Measurements from ENCODE around the gene DAB2IP.

The DAB2IP gene

DNA sequence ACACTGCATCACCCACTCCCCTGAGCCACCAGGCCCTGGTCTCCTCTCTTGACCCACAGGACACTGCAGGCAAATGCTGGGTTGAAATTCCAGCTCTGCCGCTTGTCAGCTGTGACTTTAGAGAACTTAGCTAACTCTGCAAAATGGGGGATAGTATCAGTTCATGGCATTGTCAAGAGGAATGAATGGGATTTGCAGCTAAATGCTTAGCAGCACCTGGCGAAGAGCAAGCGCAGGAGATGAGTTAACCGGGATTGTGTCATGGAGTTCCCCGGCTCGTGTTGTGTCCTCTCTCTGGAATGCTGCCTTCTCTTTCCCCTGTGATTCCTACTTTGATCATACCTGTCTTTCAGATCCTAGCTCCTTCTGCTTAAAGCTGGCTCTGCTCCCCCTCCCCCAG is 67.1 kb downstream of the DAB2IP start:
- TF ChIP-seq, protein P1, sequence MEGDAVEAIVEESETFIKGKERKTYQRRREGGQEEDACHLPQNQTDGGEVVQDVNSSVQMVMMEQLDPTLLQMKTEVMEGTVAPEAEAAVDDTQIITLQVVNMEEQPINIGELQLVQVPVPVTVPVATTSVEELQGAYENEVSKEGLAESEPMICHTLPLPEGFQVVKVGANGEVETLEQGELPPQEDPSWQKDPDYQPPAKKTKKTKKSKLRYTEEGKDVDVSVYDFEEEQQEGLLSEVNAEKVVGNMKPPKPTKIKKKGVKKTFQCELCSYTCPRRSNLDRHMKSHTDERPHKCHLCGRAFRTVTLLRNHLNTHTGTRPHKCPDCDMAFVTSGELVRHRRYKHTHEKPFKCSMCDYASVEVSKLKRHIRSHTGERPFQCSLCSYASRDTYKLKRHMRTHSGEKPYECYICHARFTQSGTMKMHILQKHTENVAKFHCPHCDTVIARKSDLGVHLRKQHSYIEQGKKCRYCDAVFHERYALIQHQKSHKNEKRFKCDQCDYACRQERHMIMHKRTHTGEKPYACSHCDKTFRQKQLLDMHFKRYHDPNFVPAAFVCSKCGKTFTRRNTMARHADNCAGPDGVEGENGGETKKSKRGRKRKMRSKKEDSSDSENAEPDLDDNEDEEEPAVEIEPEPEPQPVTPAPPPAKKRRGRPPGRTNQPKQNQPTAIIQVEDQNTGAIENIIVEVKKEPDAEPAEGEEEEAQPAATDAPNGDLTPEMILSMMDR (IDR thresholded peaks at IDR 0.05; ENCODE audit: low read depth, low read length): no peak
- no peak overlapping the region for H3K4me3 ChIP-seq (ENCODE audit: low read depth, low read length)

DNA sequence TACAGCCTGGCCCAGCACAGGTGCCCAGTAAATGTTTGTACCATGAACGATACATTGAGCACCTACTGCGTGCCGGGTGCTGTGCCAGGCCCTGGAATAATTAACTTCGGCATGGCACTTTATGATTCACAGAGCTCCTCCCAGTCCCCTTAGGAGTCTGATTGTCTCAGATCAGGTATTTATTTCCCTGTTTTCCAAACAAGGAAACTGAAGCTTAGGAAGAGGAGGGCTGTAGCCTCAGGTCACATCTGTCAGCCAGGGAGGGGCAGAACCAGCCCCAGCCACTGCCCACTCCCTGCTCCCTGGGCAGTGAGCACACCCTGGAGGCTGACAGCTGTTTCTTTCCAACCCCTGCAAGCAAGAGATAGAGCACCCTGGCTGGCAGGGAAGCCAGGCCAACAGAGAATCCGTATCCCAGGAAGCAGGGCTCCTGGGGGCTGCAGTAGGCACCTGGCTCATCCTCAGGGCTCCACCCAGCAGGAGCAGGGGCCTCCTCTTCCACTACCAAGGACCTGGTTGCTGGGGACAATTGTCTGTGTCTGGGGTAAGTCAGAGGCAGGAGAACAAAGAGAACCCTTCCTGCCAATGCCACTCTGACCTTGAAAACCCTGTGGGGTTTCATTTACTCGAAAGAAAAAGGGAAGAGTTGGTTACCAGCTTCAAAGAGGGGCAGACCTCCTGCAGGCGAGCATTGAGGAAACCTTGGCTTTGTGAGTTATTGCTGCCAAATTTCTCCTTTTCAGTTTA is 69.0 kb downstream of the DAB2IP start:
- TF ChIP-seq, protein P1 (IDR thresholded peaks at IDR 0.05; ENCODE audit: low read depth, low read length): no peak
- no peak overlapping the region for H3K4me3 ChIP-seq (ENCODE audit: low read depth, low read length)

DNA sequence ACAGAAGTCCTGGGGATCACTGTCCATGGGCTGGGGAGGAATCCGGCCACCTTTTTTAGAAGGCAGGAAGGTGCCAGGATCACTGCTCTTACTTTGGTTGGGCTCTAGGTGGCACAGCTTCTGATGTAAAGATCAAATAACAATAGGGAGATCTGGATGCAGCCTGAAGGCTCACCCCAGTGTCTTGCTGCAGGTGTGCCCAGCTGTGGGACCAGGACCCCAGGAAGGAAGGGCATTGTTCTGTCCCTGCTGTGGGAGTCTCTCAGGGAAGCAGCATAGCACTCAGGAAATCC is 69.6 kb downstream of the DAB2IP start:
- TF ChIP-seq, protein P1 (IDR thresholded peaks at IDR 0.05; ENCODE audit: low read depth, low read length): no peak
- H3K4me3 ChIP-seq (ENCODE audit: low read depth, low read length): no peak overlapping the region

DNA sequence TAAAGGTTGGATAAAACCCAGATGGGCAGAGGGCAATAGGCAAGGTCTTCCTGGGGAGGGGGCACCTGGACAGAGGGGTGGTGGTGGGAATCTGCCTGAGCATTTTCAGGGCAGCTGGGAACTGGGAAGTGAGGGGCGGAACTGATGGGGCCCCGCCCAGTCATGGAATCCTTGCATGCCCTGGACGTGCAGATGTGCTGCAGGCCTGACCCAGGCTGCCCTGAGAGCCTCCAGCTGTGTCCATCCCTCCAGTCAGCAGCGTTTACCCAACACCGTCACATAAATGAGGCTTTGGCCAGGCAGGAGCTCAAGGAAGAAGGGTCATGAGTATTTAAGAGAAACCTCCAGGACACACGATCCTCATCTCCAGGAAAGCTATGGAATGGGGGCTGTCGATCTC is 70.3 kb downstream of the DAB2IP start:
- no peak overlapping the region for H3K4me3 ChIP-seq (ENCODE audit: low read depth, low read length)
- TF ChIP-seq, protein P1 (IDR thresholded peaks at IDR 0.05; ENCODE audit: low read depth, low read length): no peak

DNA sequence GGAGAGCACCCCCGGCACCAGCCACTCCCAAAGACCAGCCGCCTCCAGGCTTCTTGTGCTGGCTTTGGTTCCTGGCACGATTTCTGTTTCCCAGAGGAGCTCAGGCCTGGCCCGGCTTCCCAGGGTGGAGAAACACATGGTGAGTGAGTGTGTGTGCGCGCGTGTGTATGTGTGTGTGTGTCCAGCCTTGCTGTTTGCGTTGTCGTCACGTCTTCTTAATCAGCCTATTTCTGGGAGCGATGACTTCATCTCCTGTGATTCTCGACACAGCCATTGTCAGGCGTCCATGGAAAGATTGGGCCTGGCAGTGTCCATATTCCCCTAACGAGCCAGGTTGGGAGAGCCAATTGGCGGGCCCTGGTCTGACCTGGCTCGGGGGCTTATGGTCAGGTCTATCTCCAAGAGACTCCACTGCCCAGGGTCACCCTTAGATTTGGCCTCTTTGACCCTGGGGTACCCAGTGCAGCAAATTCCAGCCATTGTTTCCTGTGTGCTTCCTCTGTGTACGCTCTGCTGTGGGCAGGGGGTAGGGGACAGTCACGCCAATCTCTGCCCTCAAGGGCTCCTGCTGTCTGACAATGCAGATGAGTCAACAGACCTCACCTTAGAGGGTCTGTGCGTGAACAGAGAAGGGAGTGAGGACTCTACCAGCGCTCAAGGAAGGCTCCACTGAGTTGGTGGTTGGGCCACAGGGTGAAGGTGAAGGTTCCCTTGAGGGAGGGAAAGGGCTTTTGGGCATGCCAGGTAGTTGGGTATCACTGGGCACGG is 73.8 kb downstream of the DAB2IP start:
- H3K4me3 ChIP-seq (ENCODE audit: low read depth, low read length): no peak overlapping the region
- TF ChIP-seq, protein P1 (IDR thresholded peaks at IDR 0.05; ENCODE audit: low read depth, low read length): no peak

DNA sequence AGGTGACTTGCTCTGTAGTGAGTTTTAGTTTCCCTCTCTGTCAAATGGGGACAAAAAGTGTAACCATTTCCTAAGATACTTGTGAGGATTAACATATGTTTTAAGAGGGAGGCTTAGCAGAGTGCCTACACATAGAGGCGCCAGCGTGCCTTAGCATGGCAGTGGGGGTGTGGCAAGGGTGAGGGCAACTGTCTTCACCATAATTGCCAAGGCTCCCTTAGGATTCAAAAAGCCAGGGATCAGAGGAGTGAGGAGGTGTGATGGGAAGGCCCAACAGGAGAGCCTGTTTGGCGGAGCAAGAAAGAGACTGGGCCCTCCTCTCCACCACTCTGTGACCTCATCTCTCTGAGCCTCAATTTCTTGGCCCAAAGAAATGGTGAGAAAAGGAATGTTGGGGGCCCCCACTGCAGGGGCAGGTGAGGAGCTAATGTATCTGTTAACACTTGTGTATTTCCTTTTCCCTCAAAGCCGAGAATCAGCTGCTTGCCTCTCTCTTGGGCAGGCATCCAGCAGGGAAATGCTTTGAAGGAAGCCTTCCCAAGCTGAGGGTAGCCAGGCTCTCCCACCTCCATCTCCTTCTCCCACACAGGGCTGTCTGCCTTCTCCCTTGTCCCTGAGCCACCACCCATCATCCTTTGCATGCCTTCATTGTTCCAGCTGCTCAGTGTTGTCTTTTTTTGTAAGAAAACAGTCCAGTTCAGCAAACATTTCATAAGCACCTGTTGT is 76.0 kb downstream of the DAB2IP start:
- H3K4me3 ChIP-seq (ENCODE audit: low read depth, low read length): no peak overlapping the region
- TF ChIP-seq, protein P1 (IDR thresholded peaks at IDR 0.05; ENCODE audit: low read depth, low read length): no peak

DNA sequence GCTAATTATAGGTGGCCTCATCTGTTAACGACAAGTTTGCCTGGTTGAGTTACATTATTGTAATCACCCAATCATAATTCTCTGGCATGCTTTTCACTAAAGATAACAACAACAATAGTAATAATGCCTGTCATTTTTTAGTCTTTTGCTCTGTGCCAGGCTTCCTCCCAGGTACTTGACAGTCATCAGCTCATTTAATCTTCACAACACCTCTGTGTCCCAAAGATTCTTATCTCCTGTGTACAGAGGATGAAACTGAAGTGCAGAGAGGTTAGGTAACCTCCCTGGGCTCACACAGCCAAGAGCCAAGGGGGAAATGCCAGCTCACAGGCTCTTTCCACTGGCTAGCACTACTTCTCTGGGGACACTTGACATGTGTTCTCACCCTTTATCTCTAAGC is 77.5 kb downstream of the DAB2IP start:
- no peak overlapping the region for H3K4me3 ChIP-seq (ENCODE audit: low read depth, low read length)
- TF ChIP-seq, protein P1 (IDR thresholded peaks at IDR 0.05; ENCODE audit: low read depth, low read length): no peak

Data from WI38 (cell line).